Uterus (tissue), 4 donors: ENCODE measurements around the gene DNPEP. TPM values are rescaled to one million over a fixed set of nuclear protein-coding genes. Genes with fewer than 3 reads are reported as not detected.
A peak's percentile ranks its signal among the peaks of the same experiment; 100 is the strongest.

ENCODE experiments used
- DNase-seq, 2 donors: peaks; one replicate each; pipeline ENCODE4 v3.0.0-alpha.2; 2019 to 2020
- H3K27ac ChIP-seq, 2 donors: fragments of 200-600 bp; sonication (generic); 1 replicate in 1 of 2; 2 replicates in 1 of 2; pipeline ENCODE4 v1.5.1; 2016 to 2018
- H3K27me3 ChIP-seq, 2 donors: fragments of 200-600 bp; sonication (generic); one replicate each; pipeline ENCODE4 v1.5.1; 2018 to 2019; ENCODE audit warnings: control low read depth in 1 of 2
- H3K36me3 ChIP-seq, 2 donors: fragments of 200-600 bp; sonication (generic); one replicate each; pipeline ENCODE4 v1.5.1; 2019; ENCODE audit warnings: control low read depth in 1 of 2
- H3K4me1 ChIP-seq, 2 donors: fragments of 200-600 bp; sonication (generic); one replicate each; pipeline ENCODE4 v1.5.1; 2018 to 2019; ENCODE audit warnings: control low read depth in 1 of 2
- H3K4me3 ChIP-seq, 2 donors: fragments of 200-600 bp; sonication (generic); 1 replicate in 1 of 2; 2 replicates in 1 of 2; pipeline ENCODE4 v1.5.1; 2018 to 2019; ENCODE audit warnings: mild to moderate bottlenecking in 1 of 2
- H3K9me3 ChIP-seq, 2 donors: fragments of 200-600 bp; sonication (generic); one replicate each; pipeline ENCODE4 v1.5.1; 2019; ENCODE audit warnings: control low read depth in 1 of 2
- CTCF ChIP-seq, 4 experiments: fragments of 200-600 bp in 2 of 4; fragments of 450-650 bp in 2 of 4; sonication (generic) in 2 of 4; IDR thresholded peaks; one replicate each; pipeline ENCODE4 v1.5.1; 2016 to 2019; ENCODE audit warnings: antibody characterized with exemption in 4 of 4, mild to moderate bottlenecking in 2 of 4, moderate library complexity in 1 of 4
- POLR2A ChIP-seq, 2 donors: fragments of 450-650 bp; IDR thresholded peaks; one replicate each; pipeline ENCODE4 v1.6.1; 2016; ENCODE audit warnings: antibody characterized with exemption in 2 of 2, mild to moderate bottlenecking in 1 of 2, moderate library complexity in 1 of 2
- intact Hi-C: fragments of 100-400 bp; cut with DNase I; formaldehyde crosslinking; loops from one replicate; pipeline ENCODE4 v1.15.1; 2023; ENCODE audit warnings: low total_unique reads
- total RNA-seq, 4 donors: library from RNA; depleted of rRNA in 3 of 4; stranded (reverse); fragments of >200 nt in 3 of 4; gene quantifications; one replicate each; pipeline versions ENCODE4 v1.1.0 to v1.2.4, GENCODE V29; 2014 to 2023
- donor health status: DM: yes; HTN: yes; CAD: no.

DNPEP gene
- total RNA-seq, 4 donors from 2014 or later, result 35.9 to 93.7 (median 47.5) TPM

GRCh38 chr2:219429958-219430606 is 42.4 kb upstream of the DNPEP start:
- Histone ChIP-seq H3K36me3 (no peaks in the 10 kb centered on the region), H3K27me3 (no peaks in the 10 kb centered on the region), H3K4me1 (peaks cover 0 to 6% of the 10 kb centered on the region in 2 donors), H3K9me3 (no peaks in the 10 kb centered on the region), H3K27ac (peak overlapping the region; percentile 77 to 79), H3K4me3 (no peak overlapping the region)
- DNase-seq, result no peak
- TF ChIP-seq CTCF (IDR thresholded peaks at IDR 0.05), result no peak
- no peak for TF ChIP-seq POLR2A (IDR thresholded peaks at IDR 0.05)
- intact Hi-C loops, result no loop called here

GRCh38 chr2:219428469-219428868 is 40.8 kb upstream of the DNPEP start:
- DNase-seq, result no peak
- no peaks in the 10 kb centered on the region for H3K36me3 ChIP-seq

GRCh38 chr2:219426534-219427136 is 38.9 kb upstream of the DNPEP start:
- no peaks in the 10 kb centered on the region for H3K9me3 ChIP-seq
- no peaks in the 10 kb centered on the region for H3K36me3 ChIP-seq
- no peaks in the 10 kb centered on the region for H3K4me1 ChIP-seq
- peak in 1 of 2 donors; percentile 25 for DNase-seq
- no peaks in the 10 kb centered on the region for H3K27me3 ChIP-seq
- no peak for TF ChIP-seq CTCF (IDR thresholded peaks at IDR 0.05)
- TF ChIP-seq POLR2A (IDR thresholded peaks at IDR 0.05), result no peak
- peak overlapping the region; percentile 93 to 99 for H3K27ac ChIP-seq
- intact Hi-C loops, result no loop called here
- no peak overlapping the region for H3K4me3 ChIP-seq

More at GRCh38 chr2:219428469-219428868, 40.8 kb upstream of the DNPEP start:
- Histone ChIP-seq H3K4me1 (no peaks in the 10 kb centered on the region), H3K27me3 (no peaks in the 10 kb centered on the region), H3K9me3 (no peaks in the 10 kb centered on the region), H3K27ac (peak overlapping the region; percentile 72 to 99), H3K4me3 (no peak overlapping the region)
- intact Hi-C loops, result no loop called here
- TF ChIP-seq CTCF (IDR thresholded peaks at IDR 0.05) (no peak), POLR2A (IDR thresholded peaks at IDR 0.05) (no peak)

GRCh38 chr2:219426068-219426443 is 38.3 kb upstream of the DNPEP start:
- peak in 1 of 2 donors; percentile 27 for DNase-seq
- Histone ChIP-seq H3K4me3 (no peak overlapping the region), H3K36me3 (no peaks in the 10 kb centered on the region), H3K27ac (peak overlapping the region; percentile 93 to 99), H3K27me3 (no peaks in the 10 kb centered on the region), H3K4me1 (no peaks in the 10 kb centered on the region), H3K9me3 (no peaks in the 10 kb centered on the region)
- intact Hi-C loops, result no loop called here
- no peak for TF ChIP-seq POLR2A (IDR thresholded peaks at IDR 0.05)
- TF ChIP-seq CTCF (IDR thresholded peaks at IDR 0.05), result no peak

- DNase-seq, result peak; percentile 13 to 20
Observed at GRCh38 chr2:219425238-219426067, 37.7 kb upstream of the DNPEP start.

More at GRCh38 chr2:219425238-219426067, 37.7 kb upstream of the DNPEP start:
- H3K27me3 ChIP-seq, result no peaks in the 10 kb centered on the region
- H3K36me3 ChIP-seq, result no peaks in the 10 kb centered on the region
- H3K9me3 ChIP-seq, result no peaks in the 10 kb centered on the region
- intact Hi-C loops, result no loop called here
- peak overlapping the region; percentile 93 to 99 for H3K27ac ChIP-seq
- H3K4me3 ChIP-seq, result no peak overlapping the region
- no peaks in the 10 kb centered on the region for H3K4me1 ChIP-seq
- TF ChIP-seq POLR2A (IDR thresholded peaks at IDR 0.05) (no peak), CTCF (IDR thresholded peaks at IDR 0.05) (no peak)
